Ishikawa (cell line): Measurements from ENCODE around the gene ENPP3.

Experiments used
- CEBPB ChIP-seq: IDR thresholded peaks from 2 replicates; pipeline ENCODE4 v1.6.1; 2012
- CREB1 ChIP-seq: IDR thresholded peaks from 2 replicates; pipeline ENCODE4 v1.6.1; 2012; ENCODE audit warnings: low read depth
- EGR1 ChIP-seq: IDR thresholded peaks from 2 replicates; pipeline ENCODE4 v1.6.1; 2012
- EP300 ChIP-seq: IDR thresholded peaks from 2 replicates; pipeline ENCODE4 v1.6.1; 2012; ENCODE audit warnings: borderline replicate concordance
- FOXM1 ChIP-seq: IDR thresholded peaks from 2 replicates; pipeline ENCODE4 v1.6.1; 2012; ENCODE audit warnings: low read depth, borderline replicate concordance
- NFIC ChIP-seq: IDR thresholded peaks from 2 replicates; pipeline ENCODE4 v1.6.1; 2012
- RAD21 ChIP-seq: IDR thresholded peaks from 2 replicates; pipeline ENCODE4 v1.6.1; 2012; ENCODE audit warnings: low read depth
- TAF1 ChIP-seq: IDR thresholded peaks from 2 replicates; pipeline ENCODE4 v1.6.1; 2012; ENCODE audit warnings: low read depth, mild to moderate bottlenecking
- TCF12 ChIP-seq: IDR thresholded peaks from 2 replicates; pipeline ENCODE4 v1.6.1; 2012; ENCODE audit warnings: low read depth
- TEAD4 ChIP-seq: IDR thresholded peaks from 2 replicates; pipeline ENCODE4 v1.6.1; 2012
- YY1 ChIP-seq: IDR thresholded peaks from 2 replicates; pipeline ENCODE4 v1.6.1; 2012; ENCODE audit warnings: low read depth
- ZBTB7A ChIP-seq: IDR thresholded peaks from 2 replicates; pipeline ENCODE4 v1.6.1; 2012; ENCODE audit warnings: low read depth
- TF ChIP-seq, protein P1 (sequence below): IDR thresholded peaks from 2 replicates; pipeline ENCODE4 v1.6.1; 2012
- TF ChIP-seq, protein P2 (sequence below): IDR thresholded peaks from 2 replicates; pipeline ENCODE4 v1.6.1; 2012
- TF ChIP-seq, protein P3 (sequence below): IDR thresholded peaks from 2 replicates; pipeline ENCODE4 v1.6.1; 2012; ENCODE audit warnings: low read depth, mild to moderate bottlenecking

Gene ENPP3

DNA sequence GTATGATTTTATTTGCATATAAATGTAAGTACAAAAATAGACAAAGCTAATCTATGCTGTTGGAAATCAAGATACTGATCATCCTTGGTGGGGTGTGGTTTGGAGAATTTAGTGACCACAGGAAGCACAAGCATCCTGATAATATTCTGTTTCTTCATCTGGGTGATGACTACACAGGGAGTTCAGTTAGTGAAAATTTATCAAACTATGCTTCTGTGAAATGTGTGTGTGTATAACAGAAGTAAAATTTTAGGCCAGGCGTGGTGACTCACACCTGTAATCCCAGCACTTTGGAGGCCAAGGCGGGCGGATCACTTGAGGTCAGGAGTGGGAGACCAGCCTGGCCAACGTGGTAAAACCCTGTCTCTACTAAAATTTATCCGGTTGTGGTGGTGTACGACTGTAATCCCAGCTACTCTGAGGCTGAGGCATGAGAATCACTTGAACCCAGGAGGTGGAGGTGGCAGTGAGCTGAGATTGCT, 20.6 kb downstream of the ENPP3 start:
- TF ChIP-seq, protein P1, sequence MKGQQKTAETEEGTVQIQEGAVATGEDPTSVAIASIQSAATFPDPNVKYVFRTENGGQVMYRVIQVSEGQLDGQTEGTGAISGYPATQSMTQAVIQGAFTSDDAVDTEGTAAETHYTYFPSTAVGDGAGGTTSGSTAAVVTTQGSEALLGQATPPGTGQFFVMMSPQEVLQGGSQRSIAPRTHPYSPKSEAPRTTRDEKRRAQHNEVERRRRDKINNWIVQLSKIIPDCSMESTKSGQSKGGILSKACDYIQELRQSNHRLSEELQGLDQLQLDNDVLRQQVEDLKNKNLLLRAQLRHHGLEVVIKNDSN = no peak

DNA sequence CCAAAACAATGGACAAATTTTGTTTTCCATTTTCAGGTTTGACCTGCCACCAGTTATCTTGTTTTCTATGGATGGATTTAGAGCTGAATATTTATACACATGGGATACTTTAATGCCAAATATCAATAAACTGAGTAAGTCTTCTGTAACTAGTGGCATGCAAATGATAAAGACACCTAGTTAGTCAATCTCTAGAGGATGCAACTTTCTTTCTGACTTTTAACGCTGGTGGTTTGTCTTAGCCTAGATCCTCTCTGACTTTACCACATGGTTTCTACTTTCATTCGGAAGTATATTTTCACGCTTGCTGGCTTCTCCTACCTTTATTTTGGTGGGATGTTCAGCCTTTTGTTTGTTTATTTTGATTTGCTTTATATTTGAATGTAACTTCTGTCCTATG, 21.2 kb downstream of the ENPP3 start:
- TF ChIP-seq TCF12 (no peak), FOXM1 (no peak), ZBTB7A (no peak), RAD21 (no peak), CEBPB (no peak), YY1 (no peak), NFIC (no peak), CREB1 (no peak), TEAD4 (no peak), TAF1 (no peak), EP300 (no peak), EGR1 (no peak)
- TF ChIP-seq, protein P2, sequence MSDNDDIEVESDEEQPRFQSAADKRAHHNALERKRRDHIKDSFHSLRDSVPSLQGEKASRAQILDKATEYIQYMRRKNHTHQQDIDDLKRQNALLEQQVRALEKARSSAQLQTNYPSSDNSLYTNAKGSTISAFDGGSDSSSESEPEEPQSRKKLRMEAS = no peak
- TF ChIP-seq, protein P1 = no peak
- TF ChIP-seq, protein P3, sequence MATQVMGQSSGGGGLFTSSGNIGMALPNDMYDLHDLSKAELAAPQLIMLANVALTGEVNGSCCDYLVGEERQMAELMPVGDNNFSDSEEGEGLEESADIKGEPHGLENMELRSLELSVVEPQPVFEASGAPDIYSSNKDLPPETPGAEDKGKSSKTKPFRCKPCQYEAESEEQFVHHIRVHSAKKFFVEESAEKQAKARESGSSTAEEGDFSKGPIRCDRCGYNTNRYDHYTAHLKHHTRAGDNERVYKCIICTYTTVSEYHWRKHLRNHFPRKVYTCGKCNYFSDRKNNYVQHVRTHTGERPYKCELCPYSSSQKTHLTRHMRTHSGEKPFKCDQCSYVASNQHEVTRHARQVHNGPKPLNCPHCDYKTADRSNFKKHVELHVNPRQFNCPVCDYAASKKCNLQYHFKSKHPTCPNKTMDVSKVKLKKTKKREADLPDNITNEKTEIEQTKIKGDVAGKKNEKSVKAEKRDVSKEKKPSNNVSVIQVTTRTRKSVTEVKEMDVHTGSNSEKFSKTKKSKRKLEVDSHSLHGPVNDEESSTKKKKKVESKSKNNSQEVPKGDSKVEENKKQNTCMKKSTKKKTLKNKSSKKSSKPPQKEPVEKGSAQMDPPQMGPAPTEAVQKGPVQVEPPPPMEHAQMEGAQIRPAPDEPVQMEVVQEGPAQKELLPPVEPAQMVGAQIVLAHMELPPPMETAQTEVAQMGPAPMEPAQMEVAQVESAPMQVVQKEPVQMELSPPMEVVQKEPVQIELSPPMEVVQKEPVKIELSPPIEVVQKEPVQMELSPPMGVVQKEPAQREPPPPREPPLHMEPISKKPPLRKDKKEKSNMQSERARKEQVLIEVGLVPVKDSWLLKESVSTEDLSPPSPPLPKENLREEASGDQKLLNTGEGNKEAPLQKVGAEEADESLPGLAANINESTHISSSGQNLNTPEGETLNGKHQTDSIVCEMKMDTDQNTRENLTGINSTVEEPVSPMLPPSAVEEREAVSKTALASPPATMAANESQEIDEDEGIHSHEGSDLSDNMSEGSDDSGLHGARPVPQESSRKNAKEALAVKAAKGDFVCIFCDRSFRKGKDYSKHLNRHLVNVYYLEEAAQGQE = no peak

DNA sequence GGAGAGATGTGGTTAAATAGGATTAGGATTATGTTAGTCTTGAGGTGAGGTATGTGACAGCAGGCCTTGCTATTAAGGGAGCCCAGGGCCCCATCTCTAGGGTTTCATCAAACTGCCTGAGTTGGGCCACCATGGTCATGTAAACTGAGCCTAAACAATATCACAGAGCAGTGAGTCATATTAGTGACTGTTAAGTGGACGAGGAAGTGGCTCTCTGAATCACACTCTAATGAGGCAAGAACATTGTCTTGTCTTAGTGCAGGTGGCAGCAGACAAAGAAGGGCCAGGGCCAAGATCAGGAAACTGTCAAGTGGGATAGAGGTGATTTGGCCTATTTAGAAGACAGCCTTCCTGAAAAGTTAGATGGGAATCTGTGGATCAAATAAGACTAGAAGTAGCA, 23.1 kb downstream of the ENPP3 start:
- TF ChIP-seq ZBTB7A (no peak), RAD21 (no peak), NFIC (no peak), CREB1 (no peak), TEAD4 (no peak), FOXM1 (no peak), TAF1 (no peak), TCF12 (no peak), CEBPB (no peak)
- TF ChIP-seq, protein P3 = no peak
- TF ChIP-seq, protein P1 = no peak

DNA sequence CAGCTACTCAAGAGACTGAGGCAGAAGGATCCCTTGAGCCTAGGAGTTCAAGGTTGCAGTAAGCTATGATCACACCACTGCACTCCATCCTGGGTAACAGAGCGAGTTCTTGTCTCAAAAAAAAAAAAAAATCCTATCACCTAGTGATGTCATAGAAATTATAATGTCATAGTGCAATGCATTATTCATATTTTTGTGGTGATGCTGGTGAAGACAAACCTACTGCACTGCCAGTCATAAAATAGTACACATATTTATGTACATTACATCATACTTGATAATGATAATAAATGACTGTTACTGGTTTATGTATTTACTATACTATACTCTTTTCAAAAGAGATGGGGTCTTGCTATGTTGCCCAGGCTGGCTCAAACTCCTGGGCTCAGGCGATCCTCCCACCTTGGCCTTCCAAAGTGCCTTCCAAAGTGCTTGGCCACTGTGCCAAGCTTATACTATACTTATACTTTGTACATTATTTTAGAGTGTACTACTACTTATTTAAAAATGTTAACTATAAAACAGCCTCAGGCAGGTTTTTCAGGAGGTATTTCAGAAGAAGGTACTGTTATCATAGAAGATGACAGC, 26.6 kb downstream of the ENPP3 start:
- TF ChIP-seq, protein P1 = no peak
- no peak for TF ChIP-seq FOXM1
- no peak for TF ChIP-seq NFIC
- TF ChIP-seq, protein P3 = no peak
- TF ChIP-seq TAF1 = no peak
- TF ChIP-seq TCF12 = no peak
- no peak for TF ChIP-seq EGR1
- TF ChIP-seq CEBPB = no peak
- no peak for TF ChIP-seq ZBTB7A
- no peak for TF ChIP-seq EP300
- TF ChIP-seq YY1 = no peak
- no peak for TF ChIP-seq TEAD4
- no peak for TF ChIP-seq RAD21
- TF ChIP-seq CREB1 = no peak
- TF ChIP-seq, protein P2 = no peak
